ENCODE results near the gene QKI. TPM values are rescaled to one million over a fixed set of nuclear protein-coding genes. Genes with fewer than 3 reads are reported as not detected.
A peak's percentile ranks its signal among the peaks of the same experiment; 100 is the strongest.

Gene QKI
- total RNA-seq, 1 donor from 2014 or later: 95.0 TPM

GRCh38 chr6:163449076-163449475 lies 34.6 kb downstream of the QKI start:
- DNase-seq (ENCODE audit: low read depth): no peak
- H3K4me3 ChIP-seq (ENCODE audit: low read depth, low read length): no peak overlapping the region
- TF ChIP-seq CTCF (conservative IDR thresholded peaks at IDR 0.05; ENCODE audit: low read depth, low read length): no peak

GRCh38 chr6:163454425-163454824 lies 39.9 kb downstream of the QKI start:
- H3K4me3 ChIP-seq (ENCODE audit: low read depth, low read length): no peak overlapping the region
- DNase-seq (ENCODE audit: low read depth): no peak
- no peak for TF ChIP-seq CTCF (conservative IDR thresholded peaks at IDR 0.05; ENCODE audit: low read depth, low read length)

GRCh38 chr6:163455552-163455951 lies 41.0 kb downstream of the QKI start:
- TF ChIP-seq CTCF (conservative IDR thresholded peaks at IDR 0.05; ENCODE audit: low read depth, low read length): no peak
- H3K4me3 ChIP-seq (ENCODE audit: low read depth, low read length): no peak overlapping the region
- DNase-seq (ENCODE audit: low read depth): no peak

GRCh38 chr6:163457637-163458561 lies 43.4 kb downstream of the QKI start:
- peak; percentile 14 for TF ChIP-seq CTCF (conservative IDR thresholded peaks at IDR 0.05; ENCODE audit: low read depth, low read length)
- H3K4me3 ChIP-seq (ENCODE audit: low read depth, low read length): no peak overlapping the region
- peak; percentile 77 for DNase-seq (ENCODE audit: low read depth)

GRCh38 chr6:163459007-163459406 lies 44.5 kb downstream of the QKI start:
- no peak overlapping the region for H3K4me3 ChIP-seq (ENCODE audit: low read depth, low read length)
- no peak for DNase-seq (ENCODE audit: low read depth)
- no peak for TF ChIP-seq CTCF (conservative IDR thresholded peaks at IDR 0.05; ENCODE audit: low read depth, low read length)

GRCh38 chr6:163459536-163459935 lies 45.0 kb downstream of the QKI start:
- H3K4me3 ChIP-seq (ENCODE audit: low read depth, low read length): no peak overlapping the region
- TF ChIP-seq CTCF (conservative IDR thresholded peaks at IDR 0.05; ENCODE audit: low read depth, low read length): no peak
- DNase-seq (ENCODE audit: low read depth): no peak
